T-helper 22 cell (primary cell): Measurements from ENCODE around the gene HACD2.

ENCODE experiments used
- DNase-seq: peaks from one replicate; pipeline ENCODE4 v3.0.0-alpha.2; 2020; ENCODE audit warnings: low read depth

HACD2 gene

DNA sequence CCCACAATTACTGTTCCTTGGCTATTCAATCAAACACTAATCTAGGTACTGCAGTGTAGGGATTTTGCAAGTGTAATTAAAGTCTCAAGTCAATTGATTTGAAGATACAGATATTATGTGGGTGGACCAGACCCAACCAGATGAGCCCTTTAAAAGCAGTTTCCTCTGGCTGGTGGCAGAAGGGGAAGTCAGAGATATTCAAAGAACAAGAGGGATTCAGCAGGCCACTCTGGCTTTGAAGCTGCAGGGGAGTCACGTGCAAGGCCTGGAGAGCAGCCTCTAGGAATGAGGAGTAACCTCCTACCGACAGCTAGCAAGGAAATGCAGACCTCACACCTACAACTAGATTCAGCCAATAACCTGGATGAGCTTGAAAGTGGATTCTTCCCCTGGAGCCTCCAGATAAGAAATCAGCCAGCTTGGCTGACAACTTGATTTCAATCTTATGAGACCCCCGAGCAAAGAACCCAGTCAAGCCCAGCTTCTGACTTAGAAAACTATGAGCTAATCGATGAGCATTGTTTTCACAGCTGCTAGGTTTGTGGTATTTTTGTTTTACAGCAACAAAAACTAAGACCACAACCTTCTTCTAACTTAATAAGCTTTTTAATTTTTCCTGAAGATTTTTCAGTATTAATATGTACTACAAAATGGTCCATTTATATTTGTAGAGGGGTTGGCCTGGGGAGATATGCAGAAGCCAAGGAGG, 13.4 kb downstream of the HACD2 start:
- DNase-seq: no peak

DNA sequence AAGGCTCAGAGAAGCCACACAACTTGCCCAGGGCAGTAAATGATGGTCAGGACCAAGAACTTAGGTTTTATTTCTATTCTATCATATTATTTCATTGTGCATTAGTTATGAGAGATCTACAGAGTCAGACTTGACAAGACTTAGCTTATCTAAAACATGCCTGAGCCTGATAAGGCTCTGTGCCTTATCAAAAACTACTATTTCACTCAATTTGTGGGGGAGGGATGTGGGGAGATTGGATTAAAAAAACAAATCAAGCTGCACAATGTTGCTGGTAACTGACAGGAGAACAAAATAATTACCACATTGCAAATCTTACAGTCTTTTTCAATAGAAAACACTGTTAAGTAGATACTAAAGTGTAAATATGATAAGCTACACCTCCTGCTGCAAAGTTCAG, 16.0 kb downstream of the HACD2 start:
- DNase-seq: no peak

DNA sequence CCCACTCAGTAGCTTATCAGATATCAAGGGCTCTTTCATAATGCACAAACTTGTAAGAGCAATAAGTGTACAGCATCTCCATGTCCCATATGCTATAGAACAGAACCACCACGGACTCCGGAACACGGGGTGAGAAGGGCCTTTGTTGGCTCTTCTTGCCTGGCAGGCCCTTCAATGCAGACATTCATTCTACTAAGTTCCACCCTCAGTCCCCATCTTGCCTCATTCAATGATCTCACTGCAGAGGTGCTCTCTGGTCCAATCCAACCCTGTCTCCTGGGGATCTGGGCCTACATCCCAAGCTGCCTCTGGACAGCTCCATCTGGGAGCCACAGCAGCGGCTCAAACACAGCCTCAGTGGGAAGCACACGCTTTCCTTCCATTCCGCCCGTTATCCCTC, 16.8 kb downstream of the HACD2 start:
- DNase-seq: no peak

DNA sequence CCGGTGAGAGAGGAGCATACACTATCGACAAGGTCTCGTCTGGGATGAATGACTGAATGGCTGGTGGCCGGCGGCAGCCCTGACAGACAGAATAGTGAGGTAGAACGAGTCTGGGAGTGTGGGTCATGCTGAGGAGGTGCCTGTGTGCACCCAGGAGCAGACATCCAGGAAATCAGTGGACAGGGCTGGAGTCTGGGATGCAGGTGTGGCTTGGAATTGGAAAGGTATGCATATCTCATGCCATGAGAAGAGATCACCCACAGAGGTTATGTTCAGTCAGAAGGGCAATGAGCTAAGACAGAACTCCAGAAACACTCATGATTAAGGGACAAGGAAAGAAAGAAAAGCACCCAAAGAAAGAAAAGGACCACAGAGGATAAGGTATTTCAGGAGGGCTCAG, 20.8 kb downstream of the HACD2 start:
- no peak for DNase-seq

DNA sequence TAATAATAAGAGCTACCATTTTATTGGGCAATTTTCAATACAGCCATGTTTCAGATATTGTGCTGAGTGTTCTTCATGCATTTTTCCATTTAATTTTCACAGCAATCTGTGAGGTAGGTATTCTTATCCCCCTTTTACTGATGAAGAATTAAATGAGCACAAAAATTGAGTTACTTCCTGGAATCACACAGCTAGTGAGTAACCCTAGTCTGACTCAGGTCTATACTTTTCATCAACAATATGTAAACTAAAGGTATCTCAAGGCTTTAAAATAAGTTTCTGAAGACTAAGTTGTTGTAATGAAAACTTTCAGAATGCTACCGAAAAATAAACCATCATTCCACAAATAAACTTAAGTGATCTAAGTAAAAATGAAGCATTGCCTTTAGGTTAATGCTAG, 22.3 kb downstream of the HACD2 start:
- no peak for DNase-seq

DNA sequence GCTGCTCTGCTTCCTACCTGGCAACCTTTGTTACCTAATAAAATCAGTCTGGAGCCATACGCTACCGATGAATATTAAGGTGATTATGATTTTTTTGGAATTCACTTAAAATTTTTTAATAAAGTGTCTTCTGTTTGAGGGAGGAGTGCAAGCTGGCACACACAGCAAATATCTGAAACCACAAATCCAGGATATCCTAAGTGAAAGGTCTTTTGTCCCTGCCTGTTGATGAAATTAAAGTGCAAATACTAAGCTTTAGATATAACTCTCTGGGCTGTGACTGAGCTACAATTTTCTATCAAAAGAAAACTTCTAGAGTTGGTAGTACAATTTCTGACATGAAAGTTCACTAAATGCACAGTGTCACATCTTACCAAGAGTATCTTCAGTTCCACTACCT, 23.7 kb downstream of the HACD2 start:
- no peak for DNase-seq

DNA sequence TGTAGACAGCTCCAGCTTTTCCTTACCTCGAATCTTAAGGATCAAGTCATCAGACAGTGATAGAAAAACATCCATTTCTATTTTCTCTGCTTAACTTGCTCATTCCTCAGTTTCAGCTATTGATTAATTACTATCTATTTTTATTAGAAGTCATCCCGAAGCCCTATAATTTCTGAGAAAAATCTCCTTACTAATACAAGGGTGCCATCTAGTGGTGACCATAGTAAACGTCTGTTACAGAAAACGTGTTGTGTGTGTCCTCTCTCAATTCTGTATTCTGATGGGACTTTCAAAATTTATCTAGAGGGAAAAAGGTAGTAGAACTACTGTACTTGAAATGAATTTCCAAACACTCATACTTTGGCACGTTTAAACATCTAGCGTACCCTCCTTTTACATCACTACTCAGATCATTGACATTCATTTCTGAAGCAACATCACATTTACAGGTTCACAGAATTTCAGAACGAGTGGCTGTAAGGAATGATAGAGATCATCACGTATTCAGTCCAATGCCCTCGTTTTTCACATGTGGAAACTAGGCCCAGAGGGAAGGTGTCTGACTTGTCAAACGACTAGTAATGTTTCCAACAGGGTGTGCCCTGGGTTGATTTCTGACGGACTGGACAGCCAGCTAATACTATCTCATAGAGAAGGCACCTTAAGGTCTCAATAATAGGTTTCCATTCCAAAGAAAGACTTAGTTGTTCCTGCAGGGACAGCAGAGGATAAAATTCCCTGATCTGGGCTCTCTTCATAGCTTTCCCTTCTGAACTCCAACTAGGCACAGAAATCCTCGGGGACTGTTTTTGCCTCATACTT, 25.6 kb downstream of the HACD2 start:
- DNase-seq: no peak

DNA sequence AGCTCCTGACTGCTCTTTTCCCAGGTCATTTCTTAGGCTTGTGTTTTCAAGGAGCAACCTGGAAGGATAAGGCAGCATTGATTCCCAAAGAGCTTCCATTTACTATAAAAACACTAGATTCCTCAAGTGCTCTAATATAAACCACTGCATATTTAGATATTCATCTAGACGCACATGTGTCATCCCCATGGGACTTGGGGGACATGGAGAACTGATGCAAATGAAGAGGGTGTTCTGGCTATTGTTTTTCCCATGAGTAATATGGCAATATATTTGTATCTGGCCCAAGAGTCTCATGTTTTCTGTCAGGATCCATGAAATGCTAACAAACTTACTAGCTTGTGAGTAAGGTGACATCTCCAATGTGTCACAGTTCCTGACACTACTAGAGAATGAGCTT, 31.3 kb downstream of the HACD2 start:
- DNase-seq: no peak

DNA sequence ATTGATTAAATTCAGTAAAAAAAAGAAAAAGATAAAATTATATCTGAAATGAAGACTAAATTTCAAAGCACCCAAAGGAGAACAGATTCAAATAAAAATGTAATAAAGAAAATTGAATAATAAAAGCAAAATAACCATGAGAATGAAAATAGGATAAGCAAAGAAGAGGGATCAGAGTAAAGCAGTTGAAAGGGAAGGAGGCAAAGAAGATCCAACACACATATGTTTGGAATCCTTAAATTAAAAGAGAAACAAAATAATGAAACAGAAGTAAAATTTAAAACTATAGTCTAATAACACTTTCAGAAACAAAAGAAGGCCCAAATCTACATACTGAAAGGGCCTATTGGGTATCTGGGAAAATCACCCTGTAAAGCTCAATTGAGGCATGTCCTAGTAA, 32.1 kb downstream of the HACD2 start:
- DNase-seq: no peak

DNA sequence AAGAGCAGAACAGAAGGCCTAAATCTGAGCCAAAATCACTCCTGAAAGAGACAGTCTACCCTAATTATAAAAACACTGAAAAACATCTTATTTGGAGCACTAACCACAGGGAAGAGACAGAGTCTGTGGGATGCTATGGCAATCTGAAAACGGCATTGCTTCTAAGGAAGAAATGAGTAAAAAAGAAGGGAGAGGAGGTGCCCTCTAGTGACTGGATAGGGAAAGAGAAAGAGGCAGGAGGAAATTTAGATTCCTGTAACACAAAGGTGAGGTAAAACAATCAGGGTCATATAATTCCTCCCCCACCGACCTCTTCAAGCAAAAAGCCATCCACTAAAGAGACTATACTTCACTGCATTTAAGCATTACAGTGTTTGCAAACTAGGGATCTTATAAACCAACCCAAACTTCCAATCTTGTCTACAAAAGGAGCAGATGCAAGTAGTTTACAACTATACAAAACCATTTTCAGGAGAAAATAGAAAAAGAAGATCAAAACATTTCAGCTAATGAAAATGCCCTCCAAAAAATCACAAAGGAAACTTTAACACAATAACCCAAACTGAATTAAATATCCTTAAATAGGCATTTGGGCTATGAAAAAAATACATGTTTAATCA, 32.6 kb downstream of the HACD2 start:
- DNase-seq: no peak

DNA sequence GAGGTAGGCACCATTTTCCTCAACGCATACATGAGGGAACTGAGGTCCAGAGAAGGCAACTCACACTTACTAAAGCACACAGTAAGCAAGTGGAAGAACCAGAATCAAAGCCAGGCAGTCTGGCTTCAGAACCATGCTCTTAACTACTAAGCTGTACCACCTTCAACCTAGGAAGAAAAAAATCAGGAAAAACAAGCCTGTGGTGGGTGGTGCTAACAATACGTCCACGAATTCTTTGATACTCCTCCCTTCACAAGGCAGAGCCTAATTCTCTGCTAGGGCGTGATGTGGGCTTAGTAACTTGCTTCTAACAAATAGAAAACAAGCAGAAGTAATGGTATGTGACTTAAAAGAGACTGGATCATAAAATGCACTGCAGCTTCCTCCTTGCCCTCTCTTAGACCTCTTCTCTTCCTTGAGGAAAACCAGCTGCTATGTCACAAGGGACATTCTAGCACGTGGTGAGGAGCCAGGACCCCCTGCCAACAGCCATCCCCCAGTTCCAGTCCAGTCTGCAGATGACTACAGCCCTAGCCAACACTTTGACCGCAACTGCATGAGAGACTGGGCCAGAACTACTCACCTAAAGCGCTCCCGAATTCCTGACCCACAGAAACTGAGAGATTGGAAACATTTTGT, 36.9 kb downstream of the HACD2 start:
- no peak for DNase-seq

DNA sequence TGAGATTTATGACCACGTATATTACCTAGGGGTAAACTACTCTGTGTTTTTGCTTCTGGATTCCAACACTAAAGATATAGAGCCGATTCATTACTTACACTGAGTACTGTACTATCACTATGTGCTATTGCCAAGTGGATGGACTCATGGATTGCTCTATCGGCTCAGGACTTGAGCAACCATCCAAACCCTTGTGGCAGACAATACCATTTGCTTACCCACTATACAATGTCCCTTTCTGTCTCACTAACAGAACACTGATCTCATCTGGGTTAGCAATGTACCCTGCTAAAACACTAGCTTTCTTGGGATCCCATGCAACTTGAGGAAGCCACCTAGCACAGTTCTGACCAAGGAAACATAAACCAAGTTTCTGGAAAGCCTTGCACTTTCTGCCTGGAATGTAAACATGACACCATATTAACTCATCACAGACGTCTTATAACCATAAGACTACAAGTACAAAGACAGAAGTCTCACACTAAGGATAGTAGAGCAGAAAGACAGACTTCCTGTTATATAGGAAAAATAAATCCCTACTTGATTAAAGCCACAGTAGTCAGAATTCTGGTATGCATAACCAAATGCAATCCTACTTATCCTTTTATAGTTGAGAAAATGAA, 38.6 kb downstream of the HACD2 start:
- no peak for DNase-seq

DNA sequence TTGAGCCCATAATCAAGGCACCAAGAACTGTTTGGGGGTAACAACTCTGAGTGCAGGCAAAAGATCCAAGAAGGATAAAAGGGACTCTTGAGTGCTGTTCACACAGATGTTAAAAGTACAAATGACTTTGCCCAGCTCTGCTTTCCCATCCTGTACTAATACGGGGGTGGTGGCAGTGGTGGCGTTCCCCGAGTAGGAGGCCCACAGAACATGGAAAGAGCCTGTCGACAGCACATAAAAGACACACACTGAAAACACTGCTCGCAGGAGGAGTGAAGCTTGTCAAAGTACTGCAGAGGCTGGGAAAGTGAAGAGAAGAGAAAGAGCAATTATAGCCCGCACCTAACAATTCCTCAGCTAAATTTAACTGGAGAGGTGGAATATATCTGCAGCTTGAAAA, 40.9 kb downstream of the HACD2 start:
- no peak for DNase-seq

DNA sequence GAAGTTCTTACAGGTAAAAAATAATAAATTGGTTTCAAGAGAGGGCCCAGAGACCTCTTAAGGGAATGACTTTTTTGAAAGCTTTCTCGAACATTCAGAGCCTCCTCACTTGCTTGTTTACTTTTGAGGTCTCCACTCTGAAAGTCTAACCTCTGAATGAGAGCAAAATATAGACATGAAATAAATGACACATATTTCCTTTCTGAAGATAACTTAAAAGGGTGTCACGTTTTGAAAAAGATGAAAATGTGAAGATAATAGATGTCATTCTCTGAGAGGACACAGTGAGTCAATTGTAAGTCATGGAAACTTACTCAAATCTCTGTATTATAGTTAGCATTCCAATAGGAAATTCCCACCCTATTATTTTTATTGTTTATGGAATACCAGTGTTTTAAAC, 44.6 kb downstream of the HACD2 start:
- DNase-seq: no peak

DNA sequence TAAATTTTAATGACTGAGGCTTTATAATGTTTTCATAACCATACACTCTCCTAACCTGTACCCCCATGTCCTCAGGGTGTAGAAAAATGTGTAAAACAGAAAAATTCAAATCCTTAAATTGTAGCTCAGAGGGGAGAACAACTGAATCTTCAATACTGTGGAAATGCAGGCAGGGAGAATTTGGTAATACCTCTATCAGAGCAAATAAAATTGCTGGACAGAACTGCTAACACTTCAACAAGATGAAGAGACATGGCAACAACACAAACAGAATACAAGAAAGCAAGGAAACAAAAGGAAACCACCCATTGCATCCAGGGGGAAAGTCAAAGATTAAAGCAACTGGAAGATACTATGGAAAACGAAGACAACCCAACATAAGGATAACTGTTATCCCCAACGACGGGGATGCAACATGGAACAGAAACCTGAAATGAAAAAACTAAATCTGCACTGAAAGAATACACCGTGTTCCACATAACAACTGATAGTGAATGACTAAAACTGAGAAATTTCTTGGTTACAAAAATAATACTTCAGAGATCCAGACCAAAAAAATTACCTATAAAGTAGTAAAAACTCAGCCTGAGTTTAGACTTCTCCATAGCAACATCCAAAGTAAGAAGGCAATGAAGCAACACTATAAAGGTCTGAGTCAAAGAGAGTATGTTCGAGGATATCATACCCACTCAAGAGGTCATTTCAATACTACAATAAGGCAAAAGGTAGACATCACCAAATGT, 48.5 kb downstream of the HACD2 start:
- no peak for DNase-seq

DNA sequence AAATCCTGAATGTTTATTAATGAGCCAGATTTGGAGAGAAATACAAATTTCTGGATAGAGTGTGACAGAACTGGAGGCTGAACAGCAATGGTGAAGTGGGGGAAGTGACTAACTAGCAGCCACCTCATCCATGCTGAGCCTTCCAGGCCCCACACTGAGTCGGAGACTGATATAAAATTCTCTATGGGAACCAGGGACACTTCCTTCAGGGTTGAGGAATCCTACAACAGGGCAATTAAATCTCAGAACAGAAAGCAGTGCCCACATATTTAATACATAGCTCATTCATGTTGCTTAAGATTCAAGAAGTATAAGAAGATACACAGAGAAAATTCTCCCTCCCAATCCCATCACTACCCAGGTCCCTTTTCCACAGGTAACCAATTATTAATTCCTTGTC, 49.3 kb downstream of the HACD2 start:
- DNase-seq: no peak

DNA sequence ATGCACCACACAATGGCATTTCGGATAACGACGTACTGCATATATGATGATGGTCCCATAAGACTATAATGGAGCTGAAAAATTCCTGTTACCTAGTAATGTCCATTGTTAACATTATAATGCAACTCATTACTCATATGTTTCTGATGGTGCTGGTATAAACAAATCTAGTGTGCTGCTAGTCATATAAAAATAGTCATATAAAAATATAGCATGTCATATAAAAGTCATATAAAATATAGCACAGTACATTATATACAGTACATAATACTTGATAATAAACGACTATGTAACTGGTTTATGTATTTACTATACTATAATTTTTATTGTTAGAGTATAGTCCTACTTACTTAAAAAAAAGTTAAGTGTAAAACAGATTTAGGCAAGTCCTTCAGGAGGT, 50.6 kb downstream of the HACD2 start:
- DNase-seq: no peak

DNA sequence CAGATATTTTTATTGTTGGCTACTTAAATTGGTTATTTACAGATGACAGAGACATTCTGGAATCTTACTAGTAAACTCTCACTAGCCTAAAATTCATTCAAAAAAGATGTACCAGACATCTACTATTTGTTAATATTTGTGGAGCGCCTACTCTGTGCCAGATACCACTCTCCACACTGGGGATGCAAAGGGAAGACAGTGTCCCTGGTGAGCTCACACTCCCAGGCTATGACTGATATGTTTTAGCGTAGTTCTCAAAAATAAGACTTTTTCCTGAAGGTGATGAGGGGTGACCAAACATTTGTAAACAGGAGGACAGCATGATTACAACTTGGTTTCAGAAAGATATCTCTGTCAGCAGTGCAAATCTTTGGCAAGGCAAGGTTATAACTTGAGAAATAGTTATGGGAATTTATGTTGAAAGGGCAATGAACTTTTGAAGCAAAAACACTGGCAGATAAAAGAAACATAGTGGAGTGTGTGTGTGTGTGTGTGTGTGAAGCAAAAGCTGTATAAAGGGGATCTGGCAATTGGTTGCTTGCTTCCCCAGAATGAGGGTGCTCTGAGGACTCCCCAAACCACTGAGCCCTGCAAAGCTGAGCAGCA, 51.2 kb downstream of the HACD2 start:
- DNase-seq: no peak

DNA sequence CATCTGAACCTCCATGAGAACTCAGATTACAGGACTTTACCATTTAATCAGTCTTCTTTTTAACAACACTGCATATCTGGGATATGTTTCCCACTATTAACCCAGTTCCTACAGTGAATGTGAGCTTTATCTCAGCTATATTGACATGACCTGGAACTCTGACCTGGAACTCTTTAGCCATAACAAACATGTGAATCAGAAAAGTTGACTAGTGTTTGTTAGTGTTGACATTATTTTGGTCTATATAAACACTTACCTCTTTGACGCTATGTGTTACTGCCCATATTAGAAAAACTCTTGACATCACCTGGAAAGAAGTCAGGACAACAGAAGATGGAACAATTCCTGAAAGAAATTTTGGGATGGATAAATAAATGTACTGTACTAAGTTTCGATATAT, 56.7 kb downstream of the HACD2 start:
- DNase-seq: no peak

DNA sequence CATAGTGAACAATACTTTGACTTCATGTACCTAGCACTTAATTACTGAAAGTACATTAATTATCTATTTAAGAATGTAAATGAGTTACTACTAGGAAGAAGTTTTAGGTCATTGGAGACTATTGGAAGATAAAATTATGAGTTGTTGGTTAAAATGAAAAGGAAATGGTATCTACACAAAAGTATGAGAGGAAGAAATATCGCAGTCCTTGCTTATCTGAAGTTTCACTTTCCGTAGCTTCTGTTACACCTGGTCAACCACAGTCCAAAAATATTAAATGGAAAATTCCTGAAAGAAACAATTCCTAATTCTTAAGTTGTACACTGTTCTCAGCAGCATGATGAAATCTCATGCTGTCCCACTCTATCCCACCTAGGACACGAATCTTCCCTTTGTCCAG, 57.8 kb downstream of the HACD2 start:
- DNase-seq: no peak

DNA sequence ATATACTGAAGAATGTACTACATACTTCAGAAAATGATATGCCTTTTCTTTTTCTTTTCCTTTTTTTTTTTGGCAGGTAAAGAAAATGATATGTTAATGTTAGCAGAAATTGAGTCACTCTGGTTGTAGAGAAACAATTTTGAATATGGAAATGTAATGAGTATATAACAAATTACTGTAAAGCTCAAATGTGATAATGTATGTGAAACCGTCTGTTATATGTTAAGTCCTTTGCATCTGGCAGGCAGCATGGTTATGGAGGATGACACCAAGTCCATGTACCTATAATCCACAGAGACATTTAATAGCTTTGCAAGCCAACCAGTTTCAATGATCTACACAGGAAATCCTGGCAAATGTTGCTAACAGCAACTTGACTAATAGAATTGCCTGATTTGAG, 58.4 kb downstream of the HACD2 start:
- DNase-seq: no peak
